ENCODE data around the gene BACH1. TPM values are rescaled to one million over a fixed set of nuclear protein-coding genes. Genes with fewer than 3 reads are reported as not detected.

Gene BACH1
- polyA plus RNA-seq, 1 experiment, result 72.2 TPM

GRCh38 chr21:29316029-29316742, 17.5 kb downstream of the BACH1 start:
- ChIA-PET POLR2A (no interaction called here), CTCF (interaction anchor here (2.4 kb wide), 1 partner anchor 152 kb away, joined by 11 read pairs; no protein-coding TSS in a partner anchor)
- H3K27ac ChIP-seq (ENCODE audit: low read depth, low read length), result no peak overlapping the region
- H3K27me3 ChIP-seq (ENCODE audit: control insufficient read depth, insufficient read depth, low read length), result no peaks in the 10 kb centered on the region
- no peak for TF ChIP-seq CTCF (IDR thresholded peaks at IDR 0.05; ENCODE audit: low read depth, low read length)
- H3K4me3 ChIP-seq (ENCODE audit: low read depth, low read length), result no peak overlapping the region
- peaks cover under 1% of the 10 kb centered on the region; the same call in 1 of the 2 replicates for H3K9me3 ChIP-seq (ENCODE audit: control insufficient read depth, insufficient read depth, low read length)
- DNase-seq (ENCODE audit: low read depth, low spot score), result no peak

- ChIA-PET POLR2A (no interaction called here), CTCF (interaction anchor here (2.4 kb wide), 1 partner anchor 153 kb away, joined by 11 read pairs; no protein-coding TSS in a partner anchor)
- Histone ChIP-seq H3K27ac (ENCODE audit: low read depth, low read length) (no peak overlapping the region), H3K9me3 (ENCODE audit: control insufficient read depth, insufficient read depth, low read length) (peaks cover 3% of the 10 kb centered on the region; the same call in 1 of the 2 replicates), H3K4me3 (ENCODE audit: low read depth, low read length) (no peak overlapping the region), H3K27me3 (ENCODE audit: control insufficient read depth, insufficient read depth, low read length) (no peaks in the 10 kb centered on the region)
- DNase-seq (ENCODE audit: low read depth, low spot score), result no peak
- TF ChIP-seq CTCF (IDR thresholded peaks at IDR 0.05; ENCODE audit: low read depth, low read length), result no peak
Observed at GRCh38 chr21:29316806-29317205, 18.1 kb downstream of the BACH1 start.

GRCh38 chr21:29318354-29318753, 19.6 kb downstream of the BACH1 start:
- no peak for DNase-seq (ENCODE audit: low read depth, low spot score)
- Histone ChIP-seq H3K4me3 (ENCODE audit: low read depth, low read length) (no peak overlapping the region), H3K27me3 (ENCODE audit: control insufficient read depth, insufficient read depth, low read length) (no peaks in the 10 kb centered on the region), H3K27ac (ENCODE audit: low read depth, low read length) (no peak overlapping the region), H3K9me3 (ENCODE audit: control insufficient read depth, insufficient read depth, low read length) (peaks cover 3% of the 10 kb centered on the region; the same call in 1 of the 2 replicates)
- ChIA-PET POLR2A (interaction anchor here (0.7 to 2.1 kb wide), 3 partner anchors 9 to 25 kb away, joined by 3 to 7 read pairs (median 4); no protein-coding TSS in a partner anchor), CTCF (interaction anchor here (0.5 to 2.4 kb wide), 2 partner anchors 154 to 229 kb away, joined by 5 to 11 read pairs; no protein-coding TSS in a partner anchor)
- no peak for TF ChIP-seq CTCF (IDR thresholded peaks at IDR 0.05; ENCODE audit: low read depth, low read length)

GRCh38 chr21:29320031-29320430, 21.3 kb downstream of the BACH1 start:
- POLR2A ChIA-PET, result no interaction called here
- Histone ChIP-seq H3K27ac (ENCODE audit: low read depth, low read length) (no peak overlapping the region), H3K9me3 (ENCODE audit: control insufficient read depth, insufficient read depth, low read length) (peaks cover 3% of the 10 kb centered on the region; the same call in 1 of the 2 replicates), H3K4me3 (ENCODE audit: low read depth, low read length) (no peak overlapping the region), H3K27me3 (ENCODE audit: control insufficient read depth, insufficient read depth, low read length) (no peaks in the 10 kb centered on the region)
- no peak for TF ChIP-seq CTCF (IDR thresholded peaks at IDR 0.05; ENCODE audit: low read depth, low read length)
- CTCF ChIA-PET, result no interaction called here
- DNase-seq (ENCODE audit: low read depth, low spot score), result no peak

GRCh38 chr21:29321217-29321616, 22.5 kb downstream of the BACH1 start:
- peaks cover 3% of the 10 kb centered on the region; the same call in 1 of the 2 replicates for H3K9me3 ChIP-seq (ENCODE audit: control insufficient read depth, insufficient read depth, low read length)
- no peak for TF ChIP-seq CTCF (IDR thresholded peaks at IDR 0.05; ENCODE audit: low read depth, low read length)
- H3K27me3 ChIP-seq (ENCODE audit: control insufficient read depth, insufficient read depth, low read length), result no peaks in the 10 kb centered on the region
- ChIA-PET CTCF (no interaction called here), POLR2A (no interaction called here)
- DNase-seq (ENCODE audit: low read depth, low spot score), result no peak
- no peak overlapping the region for H3K27ac ChIP-seq (ENCODE audit: low read depth, low read length)
- H3K4me3 ChIP-seq (ENCODE audit: low read depth, low read length), result no peak overlapping the region
